Measurements from ENCODE around the gene TEAD3. TPM values are rescaled to one million over a fixed set of nuclear protein-coding genes. Genes with fewer than 3 reads are reported as not detected.
"Not testable (repeated sequence)": the region's sequence is repeated elsewhere in the genome, so short reads cannot be mapped to it uniquely, and the experiment has no call there.

TEAD3 gene
- total RNA-seq, 1 experiment from 2014 or later, result 27.0 TPM

DNA sequence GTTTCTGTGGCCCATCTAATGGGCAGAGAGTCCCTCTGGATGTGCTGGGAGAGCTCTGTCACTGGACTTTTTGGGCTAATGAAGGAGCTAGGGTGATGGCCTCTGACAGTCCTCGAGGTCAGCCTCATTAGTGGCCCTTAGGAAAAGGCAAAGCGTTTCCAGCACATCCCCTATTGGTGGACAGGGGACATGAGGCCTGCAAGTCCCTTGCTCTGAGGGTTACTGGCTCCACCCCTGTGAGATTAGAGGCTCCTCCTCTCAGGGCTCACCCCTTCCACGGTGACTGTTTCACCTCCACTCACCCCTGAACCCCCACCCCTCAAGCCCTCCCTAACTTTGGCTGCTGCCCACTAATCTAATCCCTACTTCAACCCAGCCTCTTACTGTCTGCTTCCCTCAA, 57.6 kb downstream of the TEAD3 start:
- Histone ChIP-seq H3K27ac (ENCODE audit: insufficient read length, low read depth, low read length) (no peak overlapping the region), H3K4me1 (ENCODE audit: insufficient read depth, low read length) (no peaks in the 10 kb centered on the region), H3K4me2 (ENCODE audit: insufficient read depth, insufficient read length, low read length) (no peak overlapping the region), H3T11ph (ENCODE audit: low read length) (no peak overlapping the region), H2BK15ac (ENCODE audit: low read depth, low read length) (no peak overlapping the region), H2BK20ac (ENCODE audit: low read depth, low read length, poor library complexity, severe bottlenecking) (no peak overlapping the region), H3K14ac (ENCODE audit: insufficient read depth, low read length) (no peak overlapping the region), H2AK5ac (ENCODE audit: insufficient read length, low read length) (no peak overlapping the region), H4K20me1 (ENCODE audit: control insufficient read depth, insufficient read depth, insufficient read length) (no peaks in the 10 kb centered on the region), H3K4ac (ENCODE audit: low read depth, low read length) (no peak overlapping the region), H2BK120ac (ENCODE audit: low read depth, low read length, poor library complexity, severe bottlenecking) (no peak overlapping the region), H2BK12ac (ENCODE audit: insufficient read length, low read depth, low read length) (no peak overlapping the region), H3K79me2 (ENCODE audit: insufficient read depth, low read length) (no peaks in the 10 kb centered on the region), H3K79me1 (ENCODE audit: insufficient read depth, low read depth, low read length, poor library complexity, severe bottlenecking) (no peaks in the 10 kb centered on the region), H3K27me3 (ENCODE audit: insufficient read depth, low read length) (no peaks in the 10 kb centered on the region), H3K9ac (ENCODE audit: extremely low read depth, insufficient read length, low read length) (no peak overlapping the region), H3K56ac (ENCODE audit: insufficient read length, low read depth, low read length) (no peak overlapping the region), H2BK5ac (ENCODE audit: insufficient read length, low read length) (no peak overlapping the region), H4K91ac (ENCODE audit: insufficient read length, low read depth, low read length) (no peak overlapping the region), H4K5ac (ENCODE audit: insufficient read length, low read depth, low read length) (no peak overlapping the region), H3K9me3 (ENCODE audit: control insufficient read depth, low read depth, low read length) (no peaks in the 10 kb centered on the region), H3K18ac (ENCODE audit: insufficient read length, low read depth, low read length) (no peak overlapping the region), H2AFZ (ENCODE audit: low read length) (no peak overlapping the region), H3K23me2 (ENCODE audit: insufficient read length, low read depth, low read length, poor library complexity, severe bottlenecking) (no peaks in the 10 kb centered on the region), H4K8ac (replicated peaks; ENCODE audit: insufficient read length, low read depth, low read length) (no peak overlapping the region), H3K23ac (ENCODE audit: insufficient read length, low read depth, low read length) (no peak overlapping the region)
- Mint-ChIP-seq H3K27me3 (ENCODE audit: low read depth) (0 out of 2 replicates have a peak, but pooled peaks cover 2% of the 10 kb centered on the region), H3K36me3 (ENCODE audit: insufficient read depth in 1 of 3, low read depth in 3 of 3) (no peaks in the 10 kb centered on the region), H3K27ac (no peak overlapping the region), H3K9me3 (no peaks in the 10 kb centered on the region), H3K4me3 (no peak overlapping the region; a peak in 1 of 5 replicates), H3K4me1 (peaks cover 3 to 16% of the 10 kb centered on the region in 2 experiments)
- TF ChIP-seq, protein P1, sequence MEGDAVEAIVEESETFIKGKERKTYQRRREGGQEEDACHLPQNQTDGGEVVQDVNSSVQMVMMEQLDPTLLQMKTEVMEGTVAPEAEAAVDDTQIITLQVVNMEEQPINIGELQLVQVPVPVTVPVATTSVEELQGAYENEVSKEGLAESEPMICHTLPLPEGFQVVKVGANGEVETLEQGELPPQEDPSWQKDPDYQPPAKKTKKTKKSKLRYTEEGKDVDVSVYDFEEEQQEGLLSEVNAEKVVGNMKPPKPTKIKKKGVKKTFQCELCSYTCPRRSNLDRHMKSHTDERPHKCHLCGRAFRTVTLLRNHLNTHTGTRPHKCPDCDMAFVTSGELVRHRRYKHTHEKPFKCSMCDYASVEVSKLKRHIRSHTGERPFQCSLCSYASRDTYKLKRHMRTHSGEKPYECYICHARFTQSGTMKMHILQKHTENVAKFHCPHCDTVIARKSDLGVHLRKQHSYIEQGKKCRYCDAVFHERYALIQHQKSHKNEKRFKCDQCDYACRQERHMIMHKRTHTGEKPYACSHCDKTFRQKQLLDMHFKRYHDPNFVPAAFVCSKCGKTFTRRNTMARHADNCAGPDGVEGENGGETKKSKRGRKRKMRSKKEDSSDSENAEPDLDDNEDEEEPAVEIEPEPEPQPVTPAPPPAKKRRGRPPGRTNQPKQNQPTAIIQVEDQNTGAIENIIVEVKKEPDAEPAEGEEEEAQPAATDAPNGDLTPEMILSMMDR (conservative IDR thresholded peaks at IDR 0.05), result no peak
- DNase-seq, result peak; percentile 68
- no CpG with 5 or more reads among the region's 3 CpGs for WGBS (ENCODE audit: extremely low coverage, insufficient read length, low lambda C conversion rate)

DNA sequence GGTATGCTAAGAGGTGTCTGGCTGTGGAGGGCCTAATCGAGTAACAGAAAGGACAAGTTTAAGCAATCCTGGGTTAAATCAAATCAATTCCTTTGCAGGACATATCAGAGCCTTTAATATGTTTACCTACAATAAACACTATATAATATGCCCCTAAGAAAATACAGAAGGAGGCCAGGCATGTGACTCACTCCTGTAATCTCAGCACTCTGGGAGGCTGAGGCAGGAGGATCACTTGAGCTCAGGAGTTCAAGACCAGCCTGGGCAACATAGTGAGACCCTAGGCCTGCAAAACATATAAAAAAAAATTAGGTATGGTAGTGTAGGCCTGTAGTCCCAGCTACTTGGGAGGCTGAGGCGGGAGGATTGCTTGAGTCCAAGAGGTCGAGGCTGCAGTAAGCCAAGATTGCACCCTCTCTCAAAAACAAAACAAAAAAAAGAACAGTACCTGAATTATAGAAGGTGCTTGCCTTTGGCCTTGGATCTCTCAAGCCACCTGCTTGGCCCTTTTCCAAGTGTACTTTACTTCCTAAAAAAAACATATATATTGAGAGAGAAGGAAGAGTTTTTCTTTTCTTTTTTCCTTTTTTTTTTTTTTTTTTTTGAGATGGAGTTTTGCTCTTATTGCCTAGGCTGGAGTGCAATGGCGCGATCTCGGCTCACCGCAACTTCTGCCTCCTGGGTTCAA, 58.4 kb downstream of the TEAD3 start:
- H2AFZ ChIP-seq (ENCODE audit: low read length); H3K27me3 Mint-ChIP-seq (ENCODE audit: low read depth); H3K27me3 ChIP-seq (ENCODE audit: insufficient read depth, low read length); H3K79me2 ChIP-seq (ENCODE audit: insufficient read depth, low read length); H3K36me3 Mint-ChIP-seq (ENCODE audit: insufficient read depth in 1 of 3, low read depth in 3 of 3); H4K91ac ChIP-seq (ENCODE audit: insufficient read length, low read depth, low read length); H3K23me2 ChIP-seq (ENCODE audit: insufficient read length, low read depth, low read length, poor library complexity, severe bottlenecking); H2BK20ac ChIP-seq (ENCODE audit: low read depth, low read length, poor library complexity, severe bottlenecking); H3K4me3 Mint-ChIP-seq; H3K9me3 Mint-ChIP-seq; H3K4me1 ChIP-seq (ENCODE audit: insufficient read depth, low read length); H2BK15ac ChIP-seq (ENCODE audit: low read depth, low read length); H3K9ac ChIP-seq (ENCODE audit: extremely low read depth, insufficient read length, low read length); H3K18ac ChIP-seq (ENCODE audit: insufficient read length, low read depth, low read length); H3K27ac ChIP-seq (ENCODE audit: insufficient read length, low read depth, low read length); H3K56ac ChIP-seq (ENCODE audit: insufficient read length, low read depth, low read length); H3K79me1 ChIP-seq (ENCODE audit: insufficient read depth, low read depth, low read length, poor library complexity, severe bottlenecking); H3K9me3 ChIP-seq (ENCODE audit: control insufficient read depth, low read depth, low read length); H2AK5ac ChIP-seq (ENCODE audit: insufficient read length, low read length); H4K20me1 ChIP-seq (ENCODE audit: control insufficient read depth, insufficient read depth, insufficient read length); H3K27ac Mint-ChIP-seq; DNase-seq; H3K4ac ChIP-seq (ENCODE audit: low read depth, low read length); H3K14ac ChIP-seq (ENCODE audit: insufficient read depth, low read length); H4K8ac ChIP-seq (replicated peaks; ENCODE audit: insufficient read length, low read depth, low read length); H4K5ac ChIP-seq (ENCODE audit: insufficient read length, low read depth, low read length); H3T11ph ChIP-seq (ENCODE audit: low read length); H2BK5ac ChIP-seq (ENCODE audit: insufficient read length, low read length); H3K4me2 ChIP-seq (ENCODE audit: insufficient read depth, insufficient read length, low read length); H3K23ac ChIP-seq (ENCODE audit: insufficient read length, low read depth, low read length); H2BK12ac ChIP-seq (ENCODE audit: insufficient read length, low read depth, low read length); H2BK120ac ChIP-seq (ENCODE audit: low read depth, low read length, poor library complexity, severe bottlenecking): not testable (repeated sequence)
- WGBS (ENCODE audit: extremely low coverage, insufficient read length, low lambda C conversion rate), result no CpG with 5 or more reads among the region's 7 CpGs
- peaks cover 3 to 16% of the 10 kb centered on the region in 2 experiments for H3K4me1 Mint-ChIP-seq
